Transverse colon (tissue), 4 donors: ENCODE results near the gene PVALB. TPM values are rescaled to one million over a fixed set of nuclear protein-coding genes. Genes with fewer than 3 reads are reported as not detected.

Source experiments
- DNase-seq: peaks from one replicate; pipeline ENCODE4 v3.0.0-alpha.2; 2019
- H3K27ac ChIP-seq, 4 donors: fragments of 200-600 bp; sonication (generic); 2 replicates each; pipeline ENCODE4 v1.5.1; 2016 to 2018; ENCODE audit warnings: inconsistent platforms in 4 of 4
- H3K27me3 ChIP-seq: fragments of 200-600 bp; sonication (generic); 2 replicates; pipeline ENCODE4 v1.5.1; 2017; ENCODE audit warnings: inconsistent platforms
- H3K36me3 ChIP-seq, 4 donors: fragments of 200-600 bp; sonication (generic); 2 replicates each; pipeline ENCODE4 v1.5.1; 2017 to 2019; ENCODE audit warnings: inconsistent platforms in 4 of 4
- H3K4me1 ChIP-seq, 4 donors: fragments of 200-600 bp; sonication (generic); 2 replicates each; pipeline ENCODE4 v1.5.1; 2017 to 2020; ENCODE audit warnings: inconsistent platforms in 4 of 4
- H3K4me3 ChIP-seq, 4 donors: fragments of 200-600 bp; sonication (generic); 1 replicate in 1 of 4; 2 replicates in 3 of 4; pipeline versions ENCODE4 v1.5.1 to v1.6.1; 2017 to 2019; ENCODE audit warnings: inconsistent platforms in 4 of 4
- H3K9me3 ChIP-seq, 2 donors: fragments of 200-600 bp; sonication (generic); 2 replicates each; pipeline ENCODE4 v1.5.1; 2017 to 2019; ENCODE audit warnings: inconsistent platforms in 2 of 2
- CTCF ChIP-seq, 5 experiments: fragments of 200-600 bp in 3 of 5; fragments of 450-650 bp in 2 of 5; sonication (generic) in 3 of 5; IDR thresholded peaks; 1 replicate in 2 of 5; 2 replicates in 3 of 5; pipeline ENCODE4 v1.5.1; 2016 to 2017; ENCODE audit warnings: antibody characterized with exemption in 5 of 5, inconsistent platforms in 3 of 5, mild to moderate bottlenecking in 2 of 5, moderate library complexity in 1 of 5
- EP300 ChIP-seq: sonication (generic); formaldehyde crosslinking; IDR thresholded peaks from one replicate; pipeline ENCODE4 v1.6.1; 2017; ENCODE audit warnings: antibody characterized with exemption, low read depth
- POLR2A ChIP-seq: fragments of 450-650 bp; IDR thresholded peaks from one replicate; pipeline ENCODE4 v1.6.1; 2016; ENCODE audit warnings: antibody characterized with exemption, mild to moderate bottlenecking, moderate library complexity
- POLR2AphosphoS5 ChIP-seq, 3 donors: sonication (generic); formaldehyde crosslinking; IDR thresholded peaks; one replicate each; pipeline ENCODE4 v1.6.1; 2016; ENCODE audit warnings: antibody characterized with exemption in 3 of 3
- WGBS, 2 donors: methylation state at CpG; one replicate each; pipeline ENCODE4 v1.1.5; 2018; ENCODE audit warnings: low coverage in 1 of 2; 5-methylcytosine and 5-hydroxymethylcytosine counted together
- in situ Hi-C, 4 donors: fragments of 200-750 bp; cut with MboI; loops; one replicate each; pipeline versions ENCODE4 v1.15.0 to v1.15.1; 2017; ENCODE audit warnings: low sequenced_read_pairs in 3 of 4, low pct_ligation_motif_present in 1 of 4, low pct_unique_long_range_greater_than_20kb in 1 of 4
- intact Hi-C: fragments of 100-400 bp; cut with DNase I; formaldehyde crosslinking; loops from one replicate; pipeline ENCODE4 v1.15.1; 2023; ENCODE audit warnings: low total_unique reads
- total RNA-seq, 4 donors: library from RNA; depleted of rRNA; stranded (reverse); fragments of >200 nt; gene quantifications; one replicate each; pipeline ENCODE4 v1.1.0, GENCODE V29; 2016

PVALB gene
- total RNA-seq, 4 donors from 2014 or later: 2.7 TPM; not detected in 3

DNA sequence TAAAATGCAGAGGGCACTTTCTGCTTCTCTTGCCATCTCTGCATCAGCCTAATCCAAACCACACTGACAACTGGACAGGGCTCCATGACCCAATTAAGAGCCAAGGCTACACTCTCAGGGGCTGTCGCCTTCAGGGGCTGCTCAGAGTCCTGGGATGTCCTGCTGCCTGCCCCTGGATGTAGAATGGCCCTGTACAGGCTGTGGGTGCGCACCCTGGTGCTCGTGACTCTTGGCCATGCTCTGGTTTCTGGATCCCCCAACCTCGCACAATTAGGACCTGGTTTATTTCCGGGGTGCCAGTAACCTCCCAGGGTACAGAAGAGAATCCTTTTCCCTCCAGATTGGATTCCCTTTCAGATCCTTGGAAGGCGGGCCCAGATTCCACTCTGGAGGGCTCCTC, 52.2 kb downstream of the PVALB start:
- no peaks in the 10 kb centered on the region for H3K36me3 ChIP-seq
- in situ Hi-C loops (loop anchor here in 1 of 4 donors (25.0 kb wide), 1 partner anchor 227 kb away; the partner anchor contains the start of gene EIF3D), intact Hi-C loops (loop anchor here (10.0 kb wide), 1 partner anchor 440 kb away; no protein-coding TSS in a partner anchor)
- TF ChIP-seq POLR2AphosphoS5 (IDR thresholded peaks at IDR 0.05) (no peak), POLR2A (no peak), EP300 (no peak), CTCF (IDR thresholded peaks at IDR 0.05) (no peak)
- peaks cover 0 to 8% (median 2%) of the 10 kb centered on the region in 4 donors for H3K4me1 ChIP-seq
- no peak overlapping the region for H3K27ac ChIP-seq
- WGBS, 2 donors: 85% methylated on average over 6 of the region's 6 CpGs; no CpG with 5 or more reads in 1 of the 2 donors
- no peak overlapping the region for H3K4me3 ChIP-seq
- no peaks in the 10 kb centered on the region for H3K9me3 ChIP-seq
- DNase-seq: no peak
- no peaks in the 10 kb centered on the region for H3K27me3 ChIP-seq

- TF ChIP-seq CTCF (IDR thresholded peaks at IDR 0.05) (no peak), POLR2A (no peak), POLR2AphosphoS5 (IDR thresholded peaks at IDR 0.05) (no peak), EP300 (no peak)
- no peaks in the 10 kb centered on the region for H3K27me3 ChIP-seq
- in situ Hi-C loops (loop anchor here in 1 of 4 donors (25.0 kb wide), 1 partner anchor 227 kb away; the partner anchor contains the start of gene EIF3D), intact Hi-C loops (loop anchor here (10.0 kb wide), 1 partner anchor 441 kb away; no protein-coding TSS in a partner anchor)
- H3K4me3 ChIP-seq: no peak overlapping the region
- no peak overlapping the region for H3K27ac ChIP-seq
- DNase-seq: no peak
- H3K36me3 ChIP-seq: no peaks in the 10 kb centered on the region
- H3K9me3 ChIP-seq: no peaks in the 10 kb centered on the region
- peaks cover 0 to 8% (median 2%) of the 10 kb centered on the region in 4 donors for H3K4me1 ChIP-seq
- WGBS, 2 donors: 86 to 88% methylated on average over 4 to 9 of the region's 9 CpGs
These were observed 52.8 kb downstream of the PVALB start for GRCh38 chr22:36764060-36764459.

DNA sequence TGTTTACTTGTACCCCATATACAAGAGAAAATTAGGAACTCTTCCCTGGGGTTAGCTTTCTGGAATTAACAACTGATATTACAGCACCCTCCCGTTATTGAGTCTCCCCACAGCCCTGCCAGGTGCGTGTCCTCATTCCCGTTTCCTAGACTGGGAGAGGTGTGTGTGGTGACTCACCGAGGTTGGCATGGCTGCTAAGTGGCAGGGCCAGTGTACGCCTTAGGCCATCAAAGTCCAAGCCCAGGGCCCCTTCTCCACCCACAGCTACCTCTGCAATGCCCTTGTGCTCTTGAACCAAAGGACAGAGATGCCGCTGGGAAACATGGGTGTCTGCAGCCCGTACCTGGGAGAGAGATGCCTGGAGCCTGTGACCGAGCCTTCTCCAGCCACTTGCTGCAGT, 53.3 kb downstream of the PVALB start:
- Histone ChIP-seq H3K27me3 (no peaks in the 10 kb centered on the region), H3K36me3 (no peaks in the 10 kb centered on the region), H3K4me3 (no peak overlapping the region), H3K27ac (no peak overlapping the region), H3K4me1 (peaks cover 0 to 8% (median 2%) of the 10 kb centered on the region in 4 donors), H3K9me3 (no peaks in the 10 kb centered on the region)
- TF ChIP-seq EP300 (no peak), POLR2A (no peak), CTCF (IDR thresholded peaks at IDR 0.05) (no peak), POLR2AphosphoS5 (IDR thresholded peaks at IDR 0.05) (no peak)
- DNase-seq: no peak
- intact Hi-C loops: loop anchor here (10.0 kb wide), 1 partner anchor 441 kb away; no protein-coding TSS in a partner anchor
- in situ Hi-C loops: loop anchor here in 1 of 4 donors (25.0 kb wide), 1 partner anchor 226 kb away; the partner anchor contains the start of gene EIF3D
- WGBS, 2 donors: 93% methylated on average over 8 of the region's 8 CpGs; no CpG with 5 or more reads in 1 of the 2 donors

GRCh38 chr22:36762687-36763260, 54.1 kb downstream of the PVALB start:
- no peaks in the 10 kb centered on the region for H3K36me3 ChIP-seq
- in situ Hi-C loops: loop anchor here in 1 of 4 donors (25.0 kb wide), 1 partner anchor 225 kb away; the partner anchor contains the start of gene EIF3D
- WGBS, 2 donors: 78% methylated on average over 17 of the region's 17 CpGs; no CpG with 5 or more reads in 1 of the 2 donors
- no peaks in the 10 kb centered on the region for H3K27me3 ChIP-seq
- intact Hi-C loops: loop anchor here (10.0 kb wide), 1 partner anchor 442 kb away; no protein-coding TSS in a partner anchor
- no peaks in the 10 kb centered on the region for H3K9me3 ChIP-seq
- TF ChIP-seq POLR2AphosphoS5 (IDR thresholded peaks at IDR 0.05): peak in 2 of 3 donors; percentile 55 to 72
- no peak for TF ChIP-seq POLR2A
- H3K27ac ChIP-seq: peak overlapping the region in 3 of 4 donors; percentile 23 to 66 (median 44)
- H3K4me3 ChIP-seq: no peak overlapping the region
- DNase-seq: peak; percentile 53
- peaks cover 0 to 8% (median 2%) of the 10 kb centered on the region in 4 donors for H3K4me1 ChIP-seq
